HAP-1 (cell line): Measurements from ENCODE around the gene MIS12.

Source experiments
- DNase-seq, 2 experiments: peaks; one replicate each; pipeline ENCODE4 v3.0.0-alpha.2; 2016 to 2020; ENCODE audit warnings: low spot score in 2 of 2
- H3K27me3 ChIP-seq: fragments of 250-450 bp; sonication (Bioruptor Pico); 2 replicates; pipeline ENCODE4 v1.5.1; 2020; ENCODE audit warnings: low read depth, mild to moderate bottlenecking, moderate library complexity
- H3K36me3 ChIP-seq: fragments of 250-450 bp; sonication (Bioruptor Pico); replicated peaks from 2 replicates; pipeline ENCODE4 v1.5.1; 2020; ENCODE audit warnings: mild to moderate bottlenecking
- H3K4me1 ChIP-seq: fragments of 250-450 bp; sonication (Bioruptor Pico); 2 replicates; pipeline ENCODE4 v1.5.1; 2020; ENCODE audit warnings: mild to moderate bottlenecking
- H3K4me3 ChIP-seq: fragments of 250-450 bp; sonication (Bioruptor Pico); 2 replicates; pipeline ENCODE4 v1.5.1; 2020; ENCODE audit warnings: mild to moderate bottlenecking, moderate library complexity
- H3K9me3 ChIP-seq: fragments of 250-450 bp; sonication (Bioruptor Pico); 2 replicates; pipeline ENCODE4 v1.5.1; 2020; ENCODE audit warnings: mild to moderate bottlenecking, moderate library complexity
- in situ Hi-C: fragments of 300-500 bp; cut with MboI; formaldehyde crosslinking; loops from 3 replicates; pipeline ENCODE4 v1.14.3; 2020; ENCODE audit warnings: low sequenced_read_pairs, inconsistent platforms, mixed read lengths

MIS12 gene

GRCh38 chr17:5533486-5534315 lies 47.3 kb downstream of the MIS12 start:
- Histone ChIP-seq H3K4me1 (no peaks in the 10 kb centered on the region), H3K27me3 (no peaks in the 10 kb centered on the region), H3K36me3 (no peaks in the 10 kb centered on the region), H3K4me3 (no peak overlapping the region), H3K9me3 (no peaks in the 10 kb centered on the region)
- DNase-seq: no peak
- in situ Hi-C loops: no loop called here

- H3K36me3 ChIP-seq: no peaks in the 10 kb centered on the region
- DNase-seq: no peak
- H3K4me1 ChIP-seq: no peaks in the 10 kb centered on the region
- no peaks in the 10 kb centered on the region for H3K9me3 ChIP-seq
- H3K27me3 ChIP-seq: no peaks in the 10 kb centered on the region
- H3K4me3 ChIP-seq: no peak overlapping the region
- in situ Hi-C loops: no loop called here
These were observed 49.1 kb downstream of the MIS12 start for GRCh38 chr17:5535436-5535835.

- no peaks in the 10 kb centered on the region for H3K4me1 ChIP-seq
- no peaks in the 10 kb centered on the region for H3K27me3 ChIP-seq
- H3K4me3 ChIP-seq: no peak overlapping the region
- in situ Hi-C loops: no loop called here
- H3K36me3 ChIP-seq: no peaks in the 10 kb centered on the region
- H3K9me3 ChIP-seq: no peaks in the 10 kb centered on the region
- DNase-seq: no peak
These were observed 50.7 kb downstream of the MIS12 start for GRCh38 chr17:5536866-5537650.

- DNase-seq: no peak
- H3K4me1 ChIP-seq: no peaks in the 10 kb centered on the region
- no peaks in the 10 kb centered on the region for H3K36me3 ChIP-seq
- H3K27me3 ChIP-seq: no peaks in the 10 kb centered on the region
- in situ Hi-C loops: no loop called here
- no peak overlapping the region for H3K4me3 ChIP-seq
- no peaks in the 10 kb centered on the region for H3K9me3 ChIP-seq
These were observed 52.9 kb downstream of the MIS12 start for GRCh38 chr17:5539286-5539685.

GRCh38 chr17:5540321-5540720 lies 54.0 kb downstream of the MIS12 start:
- DNase-seq: no peak
- H3K9me3 ChIP-seq: no peaks in the 10 kb centered on the region
- no peak overlapping the region for H3K4me3 ChIP-seq
- no peaks in the 10 kb centered on the region for H3K27me3 ChIP-seq
- no peaks in the 10 kb centered on the region for H3K36me3 ChIP-seq
- H3K4me1 ChIP-seq: no peaks in the 10 kb centered on the region
- in situ Hi-C loops: no loop called here
